Activated T-cell treated with anti-CD3 and anti-CD28 coated beads, Interleukin-2, amount 50 U/mL, for 1 hour (primary cell): ENCODE data around the gene MCTP1.
"Not testable (repeated sequence)": the region's sequence is repeated elsewhere in the genome, so short reads cannot be mapped to it uniquely, and the experiment has no call there.

Experiments used
- DNase-seq: peaks from one replicate; pipeline ENCODE4 v3.0.0-alpha.2; 2020

Gene MCTP1

DNA sequence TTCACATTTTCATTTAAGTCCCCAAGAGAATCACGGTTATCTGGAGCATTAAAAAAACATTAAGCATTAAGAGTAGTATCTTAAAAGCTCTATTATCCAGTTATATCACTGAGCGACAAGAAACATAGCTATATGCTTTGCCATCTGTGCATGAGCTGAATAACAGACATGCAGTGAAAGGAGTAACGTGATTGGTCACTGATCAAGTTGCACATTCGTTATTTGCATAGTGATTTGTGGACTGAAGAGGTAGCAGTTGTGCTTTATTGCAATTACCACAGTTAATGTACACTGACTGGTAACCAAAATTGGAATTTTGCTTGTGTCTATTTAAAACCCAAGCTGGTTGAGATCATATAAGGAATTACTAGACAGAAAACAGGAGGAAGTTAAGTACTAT, 107.4 kb downstream of the MCTP1 start:
- no peak for DNase-seq

DNA sequence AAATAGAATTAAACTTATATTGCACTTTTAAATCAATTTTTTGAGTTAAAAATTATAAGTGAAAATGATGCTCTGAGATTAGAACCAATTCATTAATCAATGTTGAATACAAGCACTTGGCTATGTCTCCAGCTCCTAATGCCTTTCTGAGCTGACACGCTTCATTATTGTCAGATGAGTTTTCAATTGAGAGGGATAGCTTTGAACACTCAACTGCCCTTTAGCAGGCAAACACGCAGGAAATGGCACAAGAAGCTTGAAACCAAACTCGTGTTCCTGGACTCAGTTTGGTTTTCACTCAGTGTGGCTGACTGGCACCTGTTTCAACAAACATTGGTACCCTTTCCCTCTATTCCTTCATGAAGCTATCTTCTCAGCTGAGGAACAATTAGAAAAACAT, 109.8 kb downstream of the MCTP1 start:
- DNase-seq, result no peak

DNA sequence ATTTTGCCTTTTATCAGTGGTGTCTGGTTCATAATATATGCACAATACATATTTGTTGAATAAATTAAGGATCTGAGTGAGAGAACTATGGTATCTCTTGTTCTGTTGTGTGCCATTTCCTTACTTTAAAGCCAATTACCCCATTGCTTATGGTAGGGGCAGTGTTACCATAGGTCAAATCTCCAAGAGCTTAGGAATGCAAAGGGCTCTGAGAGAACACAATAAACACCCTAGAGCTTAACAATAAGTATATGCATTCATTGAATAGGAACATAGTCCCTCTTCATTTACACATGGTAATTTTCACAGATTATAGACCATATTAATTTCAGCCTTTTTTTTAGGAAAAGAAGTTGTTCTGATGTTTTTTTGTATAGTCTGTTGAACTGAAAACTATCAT, 112.2 kb downstream of the MCTP1 start:
- DNase-seq, result no peak

DNA sequence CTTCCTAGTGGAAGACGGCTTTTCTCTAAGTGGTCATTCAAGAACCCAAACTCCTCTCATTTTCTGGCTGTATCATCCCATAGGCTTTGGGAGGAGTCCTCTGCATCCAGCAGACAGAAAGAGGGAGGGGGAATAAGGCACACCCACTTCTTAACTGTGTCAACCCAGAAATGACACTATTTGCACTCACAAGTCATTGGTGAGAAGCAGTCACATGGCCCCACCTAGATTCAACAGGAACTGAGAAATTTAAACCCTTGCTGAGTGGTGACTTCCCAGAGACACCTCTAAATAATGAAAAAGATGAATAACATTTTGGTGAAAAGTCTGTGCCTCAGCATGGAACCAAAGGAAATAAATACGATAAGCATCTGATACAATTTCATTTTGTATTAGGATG, 120.0 kb downstream of the MCTP1 start:
- DNase-seq, result no peak

DNA sequence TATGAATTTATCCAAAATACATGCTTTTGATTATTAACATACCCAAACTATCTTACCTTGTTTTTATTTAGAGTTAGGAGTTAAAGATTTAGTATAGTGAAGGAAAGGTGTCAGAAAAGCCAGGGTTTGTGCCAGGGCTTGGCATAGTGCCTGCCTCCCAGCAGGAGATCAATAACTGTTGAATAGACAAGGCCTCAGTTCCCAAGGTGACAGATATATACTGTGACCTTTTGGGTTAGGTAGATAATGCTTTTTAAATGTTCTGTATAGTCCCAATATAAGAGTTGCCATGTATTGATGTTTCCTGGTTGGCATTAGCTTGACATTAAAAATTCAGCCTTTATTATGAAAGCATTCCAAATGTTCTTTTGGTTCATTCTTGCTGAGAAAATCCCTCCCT, 121.8 kb downstream of the MCTP1 start:
- DNase-seq, result no peak

DNA sequence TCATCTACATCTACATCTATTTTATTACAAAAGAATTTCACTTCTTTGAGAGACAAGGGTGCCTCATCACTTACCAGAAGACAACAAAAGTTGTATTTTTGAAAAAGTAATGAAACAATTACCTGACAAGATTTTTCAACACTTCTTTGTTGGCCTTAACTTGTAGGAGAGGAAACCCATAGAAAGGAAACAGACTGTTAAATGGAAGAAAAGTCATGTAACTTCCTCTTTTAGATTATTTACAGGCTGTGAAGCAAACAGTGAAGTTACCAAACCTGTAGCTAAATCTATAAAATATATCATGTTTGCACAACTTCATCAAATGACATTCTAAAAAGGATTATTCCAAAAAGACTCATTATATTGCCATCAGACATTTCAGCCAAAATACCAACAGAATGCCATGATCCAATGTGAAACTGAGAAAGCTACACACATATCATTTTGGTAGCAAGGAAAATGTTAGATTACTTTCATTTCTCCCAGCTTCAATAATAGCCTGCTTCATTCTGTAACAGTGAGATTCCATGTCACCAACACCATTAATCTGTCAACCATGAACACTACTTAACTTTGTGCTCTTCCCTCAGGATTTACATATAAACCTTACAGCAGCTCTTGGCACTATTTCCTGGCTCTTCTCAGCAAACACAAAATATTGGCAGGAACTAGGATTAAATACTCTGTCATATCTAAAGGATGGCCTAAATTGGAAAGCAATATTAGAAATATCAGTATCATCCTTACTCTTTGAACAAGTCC, 122.5 kb downstream of the MCTP1 start:
- DNase-seq, result no peak

DNA sequence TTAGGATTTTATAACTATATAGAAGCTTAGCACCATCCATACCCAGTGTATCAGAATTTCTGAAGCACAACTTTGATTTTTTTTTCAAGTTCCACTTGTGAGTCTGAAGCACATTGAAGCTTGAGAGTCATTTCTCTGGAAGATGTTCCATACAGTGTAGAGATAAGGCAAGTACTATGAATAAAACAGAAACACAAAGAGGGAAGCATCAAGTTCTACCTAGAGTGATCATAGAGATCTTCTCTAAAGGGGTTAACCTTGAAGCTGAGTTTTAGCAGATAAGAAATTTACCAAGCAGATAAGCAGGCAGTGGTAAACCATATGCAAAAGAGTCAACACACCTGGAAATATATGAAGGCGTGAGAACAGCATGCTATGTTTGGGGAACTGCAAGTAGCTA, 125.3 kb downstream of the MCTP1 start:
- no peak for DNase-seq

DNA sequence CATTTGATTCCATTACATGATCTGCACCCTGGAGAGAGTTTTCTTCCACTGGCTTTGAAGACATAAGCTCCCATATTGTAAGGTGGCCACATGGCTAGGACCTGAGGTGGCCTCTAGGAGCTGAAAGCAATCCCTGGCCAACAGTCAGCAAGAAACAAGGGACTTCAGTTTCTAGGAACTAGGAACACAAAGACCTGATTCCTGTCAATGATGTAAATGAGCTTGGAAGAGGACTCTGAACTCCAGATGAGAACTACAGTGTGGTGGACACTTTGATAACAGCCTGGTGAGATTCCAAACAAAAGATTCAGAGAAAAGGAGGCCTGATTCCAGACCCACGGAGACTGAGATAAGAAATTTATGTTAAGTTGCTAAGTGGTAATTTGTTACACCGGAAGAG, 129.0 kb downstream of the MCTP1 start:
- no peak for DNase-seq

DNA sequence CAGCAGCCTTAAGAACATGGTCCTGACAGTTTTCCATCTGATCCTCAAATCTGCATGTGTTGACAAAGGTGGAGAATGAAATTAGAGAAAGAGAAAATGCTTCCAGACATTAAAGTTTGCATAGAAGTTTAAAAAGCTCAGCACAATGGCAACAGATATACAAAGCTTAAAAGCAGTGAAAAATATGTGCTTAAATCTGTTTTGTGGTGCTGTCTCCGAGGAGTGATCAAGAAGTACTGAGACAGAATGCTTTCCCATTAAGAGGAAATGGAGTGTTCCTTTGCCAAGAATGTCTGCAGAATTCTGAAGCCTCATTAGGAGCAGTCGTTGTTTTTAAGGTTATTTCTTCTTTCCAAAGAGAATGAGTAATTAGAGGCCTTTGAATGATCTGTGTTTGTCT, 131.4 kb downstream of the MCTP1 start:
- DNase-seq, result no peak

DNA sequence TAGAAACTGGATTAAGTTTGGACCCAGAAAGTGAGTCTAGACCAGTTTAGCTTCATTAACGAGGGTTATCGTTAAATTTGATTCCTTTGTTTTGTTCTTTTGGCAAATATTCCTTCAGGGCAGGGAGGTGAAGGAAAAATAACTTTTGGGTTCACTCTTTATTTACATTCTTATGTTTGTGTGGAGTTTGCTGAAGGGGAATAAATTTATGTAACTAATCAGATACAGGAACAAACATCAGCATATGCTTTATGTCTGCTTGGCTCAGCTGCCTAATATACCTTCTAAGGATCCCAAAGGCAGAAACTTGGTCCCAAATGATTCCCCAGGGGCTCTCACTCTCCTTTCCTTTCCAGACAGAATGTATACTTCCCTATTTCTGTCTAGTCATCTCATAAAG, 132.4 kb downstream of the MCTP1 start:
- DNase-seq, result no peak

DNA sequence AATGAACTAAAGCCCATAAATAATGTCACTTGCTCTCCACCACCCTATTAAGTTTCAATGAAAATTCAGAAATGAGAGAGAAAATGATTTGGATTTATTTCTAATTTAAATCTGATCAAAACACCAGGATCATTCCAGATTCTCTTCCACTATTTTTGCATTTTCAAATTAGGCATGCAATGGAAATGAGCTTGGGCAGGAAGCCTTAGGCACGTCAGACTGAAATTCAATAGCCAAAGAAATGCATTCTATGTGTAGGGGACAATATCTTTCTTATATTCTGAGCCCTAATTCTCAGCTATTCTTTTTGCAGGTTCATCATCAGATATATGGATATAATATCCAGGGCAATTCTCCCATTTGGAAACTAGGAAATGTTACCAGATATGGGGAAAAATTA, 132.8 kb downstream of the MCTP1 start:
- no peak for DNase-seq

DNA sequence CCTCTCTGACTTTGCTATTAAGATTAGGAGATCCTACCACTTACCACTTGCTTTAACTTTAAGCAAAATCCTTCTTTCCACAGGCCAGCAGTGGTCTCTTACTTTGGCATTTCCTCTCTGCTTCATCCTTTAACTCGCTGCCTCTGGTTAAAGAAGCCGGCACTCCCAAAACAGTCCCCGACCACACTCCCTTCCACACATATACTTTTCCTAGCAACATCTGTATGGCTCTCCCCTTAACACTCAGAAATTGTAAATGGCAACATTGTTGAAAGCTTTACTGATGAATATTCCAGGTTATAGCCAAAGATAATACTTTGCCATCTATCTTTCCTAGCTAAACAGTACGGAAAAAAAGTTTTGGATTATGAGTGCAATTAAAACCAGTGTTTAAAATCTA, 133.2 kb downstream of the MCTP1 start:
- no peak for DNase-seq

DNA sequence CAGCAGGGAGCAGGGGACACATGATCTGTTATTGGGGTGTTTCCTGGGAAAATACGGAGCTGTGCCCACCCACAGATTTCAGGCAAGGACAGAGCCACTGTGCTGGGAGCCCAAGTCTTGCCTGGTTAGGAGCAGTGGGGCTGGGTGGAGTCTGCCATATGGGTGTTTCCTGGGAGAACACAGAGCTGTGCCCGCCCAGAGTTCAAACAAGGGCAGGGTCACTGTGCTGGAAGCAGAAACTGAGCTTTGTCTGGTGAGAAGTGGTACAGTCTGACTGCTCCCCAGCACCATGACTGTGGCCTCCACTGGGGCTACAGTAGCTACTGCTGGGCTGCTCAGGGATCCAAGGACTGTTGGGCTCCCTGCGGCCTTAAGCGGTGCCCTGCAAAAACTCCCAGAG, 135.5 kb downstream of the MCTP1 start:
- DNase-seq, result no peak

DNA sequence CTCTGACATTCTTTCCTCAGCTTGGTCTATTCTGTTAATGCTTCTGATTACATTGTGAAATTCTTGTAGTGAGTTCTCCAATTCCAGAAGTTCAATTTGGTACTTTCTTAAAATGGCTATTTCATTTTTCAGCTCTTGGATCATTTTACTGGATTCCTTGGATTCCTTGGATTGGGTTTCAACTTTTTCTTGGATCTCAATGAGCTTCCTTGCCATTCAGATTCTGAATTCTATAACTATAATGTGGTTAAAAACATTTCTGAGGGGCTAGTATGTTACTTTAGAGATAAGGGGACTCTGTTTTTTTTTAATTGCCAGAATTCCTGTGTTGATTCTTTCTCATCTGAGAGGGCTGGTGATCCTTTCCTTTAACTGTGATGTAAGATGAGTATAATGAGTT, 136.4 kb downstream of the MCTP1 start:
- no peak for DNase-seq

DNA sequence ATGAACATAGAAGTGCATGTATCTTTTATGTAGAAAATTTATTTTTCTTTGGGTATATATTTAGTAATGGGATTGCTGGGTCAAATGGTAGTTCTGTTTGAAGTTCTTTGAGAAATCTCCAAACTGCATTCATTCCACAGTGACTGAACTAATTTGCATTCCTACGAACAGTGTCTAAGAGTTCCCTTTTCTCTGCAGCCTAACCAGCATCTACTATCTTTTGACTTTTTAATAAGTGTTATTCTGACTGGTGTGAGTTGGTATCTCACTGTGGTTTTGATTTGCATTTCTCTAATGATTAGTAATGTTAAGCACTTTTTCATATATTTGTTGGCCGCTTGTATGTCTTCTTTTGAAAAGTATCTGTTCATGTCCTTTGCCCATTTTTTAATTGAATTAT, 141.0 kb downstream of the MCTP1 start:
- DNase-seq, result not testable (repeated sequence)

DNA sequence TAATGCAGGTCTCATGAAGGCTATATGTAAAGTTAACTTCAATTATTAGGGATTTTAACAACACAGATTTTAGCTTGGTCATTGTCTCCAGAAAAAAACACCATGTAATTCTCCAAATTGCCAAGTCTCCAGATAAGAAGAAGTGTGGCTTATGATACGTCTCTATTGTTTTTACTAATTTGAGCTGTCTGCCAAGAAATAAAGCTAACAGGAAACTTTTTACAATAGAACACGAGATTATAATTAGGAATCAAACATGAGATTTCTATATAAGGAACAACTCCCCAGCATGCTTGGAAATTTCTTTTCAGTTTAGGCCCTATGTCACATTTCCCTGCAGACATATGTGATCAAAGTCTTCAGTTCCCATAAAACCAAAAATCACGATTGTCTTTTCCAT, 142.7 kb downstream of the MCTP1 start:
- DNase-seq, result no peak

DNA sequence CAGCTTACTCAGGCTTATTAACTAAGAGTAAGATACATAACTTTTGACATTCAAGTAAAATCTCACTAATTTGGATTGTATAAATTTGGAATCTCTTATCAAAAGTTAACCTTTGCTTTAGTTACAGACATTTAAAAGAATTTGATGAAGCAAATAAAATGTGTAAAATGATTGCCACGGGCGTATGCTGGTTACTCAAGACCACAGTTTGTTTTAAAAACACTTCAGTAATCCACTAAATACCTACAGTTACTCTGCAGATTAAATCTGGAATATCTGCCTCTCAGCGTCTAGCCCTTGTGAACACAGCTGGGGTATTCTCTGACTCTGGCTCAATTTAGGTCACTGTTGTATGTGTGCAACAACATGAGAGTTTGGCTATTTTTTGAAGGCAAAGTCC, 143.8 kb downstream of the MCTP1 start:
- no peak for DNase-seq

DNA sequence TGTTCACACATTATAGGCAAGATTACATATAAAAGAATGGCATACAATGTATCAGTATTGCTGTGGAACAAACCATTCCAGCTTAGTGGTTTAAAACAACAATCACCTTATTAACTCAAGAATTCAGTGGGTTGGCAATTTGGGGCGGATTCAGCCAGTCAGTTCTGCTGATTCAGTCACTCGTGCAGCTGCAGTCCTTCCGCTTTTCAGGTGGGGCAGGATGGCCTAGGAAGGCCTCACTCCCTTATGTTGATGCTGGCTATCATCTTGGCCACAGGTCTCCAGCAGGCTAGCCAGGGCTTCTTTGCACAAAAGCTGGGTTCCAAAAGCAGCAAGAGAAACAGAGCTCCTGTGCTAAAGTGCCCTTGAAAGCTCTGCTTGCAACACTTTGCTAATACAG, 150.6 kb downstream of the MCTP1 start:
- DNase-seq, result no peak

DNA sequence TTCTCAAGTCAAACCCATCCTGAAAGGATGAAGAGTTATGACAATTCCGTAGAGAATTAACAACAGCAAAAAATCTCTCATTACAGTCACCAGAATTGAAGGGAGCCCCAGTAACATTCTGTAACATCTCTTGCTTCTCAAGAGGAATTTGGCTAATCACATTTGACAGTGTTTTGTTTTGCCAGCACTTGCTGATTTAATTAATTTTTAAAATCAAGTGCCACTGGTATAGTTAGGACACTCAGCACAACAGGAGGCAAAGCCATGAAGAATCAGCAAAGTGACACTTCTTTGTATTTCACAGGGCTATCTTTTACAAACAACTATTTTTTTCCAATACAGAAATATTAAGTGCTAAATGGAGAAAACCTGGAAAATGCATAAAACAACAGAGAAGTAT, 152.8 kb downstream of the MCTP1 start:
- no peak for DNase-seq

DNA sequence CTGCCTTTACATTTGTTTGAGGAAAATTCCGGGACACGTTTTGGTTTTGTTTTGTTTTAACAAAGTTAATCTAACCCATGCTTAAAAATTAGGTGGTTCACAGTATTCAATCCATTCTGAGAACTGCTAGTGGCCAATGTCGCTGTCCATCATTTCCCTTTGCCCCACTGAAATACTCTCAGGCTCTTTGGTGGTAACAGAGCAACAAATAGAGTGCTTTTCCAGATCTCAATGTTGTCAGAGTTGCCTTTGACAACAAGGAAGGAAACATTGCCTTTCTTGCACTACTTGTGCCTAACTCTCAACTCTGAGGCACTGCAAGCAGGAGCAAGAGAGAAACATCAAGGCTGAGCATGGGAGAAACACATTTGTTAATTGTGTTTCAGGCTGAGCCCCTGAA, 154.0 kb downstream of the MCTP1 start:
- no peak for DNase-seq

DNA sequence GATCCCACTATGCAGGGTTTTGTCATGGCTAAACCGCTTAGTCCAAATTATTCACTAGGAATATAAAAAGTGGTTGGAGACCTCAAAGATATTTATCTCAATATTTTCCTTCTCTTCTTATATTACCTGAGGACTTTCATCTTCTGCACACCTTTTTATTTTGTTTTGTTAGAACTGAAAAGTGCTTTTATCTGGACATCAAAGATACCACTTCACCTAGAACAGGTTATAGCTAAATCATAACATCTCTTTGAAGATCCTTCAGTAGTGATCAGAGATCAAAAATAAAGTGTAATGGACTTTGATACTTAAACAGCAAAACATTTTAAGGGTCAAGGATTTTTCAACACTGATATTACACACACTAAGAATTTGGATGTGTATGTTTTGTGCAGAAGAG, 160.2 kb downstream of the MCTP1 start:
- DNase-seq, result no peak

DNA sequence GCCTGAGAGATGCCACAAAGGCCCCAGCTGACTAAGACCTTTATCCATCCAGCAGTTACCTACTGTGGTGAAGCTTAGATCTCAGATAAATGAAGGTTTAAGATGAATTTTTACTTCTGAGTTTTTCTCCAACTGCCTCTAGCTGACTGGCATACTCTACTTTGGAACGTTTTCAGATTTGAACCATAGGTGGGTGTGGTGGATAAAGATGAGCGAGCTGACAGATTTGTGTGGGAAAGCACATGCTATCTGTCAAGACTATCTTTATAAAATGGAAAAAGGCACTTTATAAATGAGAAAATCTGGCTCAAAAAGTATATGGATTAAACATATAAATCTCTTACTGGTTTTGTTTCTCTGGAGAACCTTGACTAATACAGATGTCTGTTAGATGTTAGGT, 160.8 kb downstream of the MCTP1 start:
- DNase-seq, result no peak

DNA sequence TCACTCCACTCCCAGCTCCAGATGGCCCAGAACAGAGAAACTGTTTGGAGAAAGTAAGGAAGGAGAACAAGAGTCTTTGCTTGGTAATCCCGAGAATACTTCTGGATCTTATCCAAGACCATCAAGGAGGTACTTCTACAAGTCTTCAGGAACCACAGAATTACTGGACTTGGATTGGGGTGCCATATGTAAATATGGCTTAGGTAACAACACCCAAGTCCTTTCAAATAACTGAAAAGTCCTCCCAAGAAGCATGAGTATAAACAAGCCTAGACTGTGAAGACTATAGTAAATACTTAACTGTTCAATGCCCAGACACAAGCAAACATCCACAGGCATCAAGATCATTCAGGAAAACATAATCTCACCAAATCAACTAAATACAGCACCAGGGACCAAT, 170.0 kb downstream of the MCTP1 start:
- no peak for DNase-seq

DNA sequence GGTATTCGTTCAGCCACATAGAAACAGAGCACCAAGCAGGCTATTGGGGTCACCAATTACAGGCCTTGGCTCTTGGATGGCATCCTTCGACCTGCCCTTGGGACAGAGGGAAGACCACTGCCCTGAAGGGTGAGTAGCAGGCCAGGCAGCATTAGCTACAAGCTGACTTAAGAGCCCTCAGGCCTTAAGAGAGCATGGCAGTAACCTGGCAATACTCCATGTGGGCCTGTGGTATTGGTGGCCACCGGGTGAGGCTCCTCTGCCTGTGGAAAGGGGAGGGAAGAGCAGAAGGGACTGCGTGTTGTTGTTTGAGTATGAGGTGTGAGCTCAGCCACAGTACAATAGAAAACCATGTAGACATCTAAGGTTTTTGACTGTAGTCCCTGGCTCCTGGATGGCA, 170.6 kb downstream of the MCTP1 start:
- DNase-seq, result no peak

DNA sequence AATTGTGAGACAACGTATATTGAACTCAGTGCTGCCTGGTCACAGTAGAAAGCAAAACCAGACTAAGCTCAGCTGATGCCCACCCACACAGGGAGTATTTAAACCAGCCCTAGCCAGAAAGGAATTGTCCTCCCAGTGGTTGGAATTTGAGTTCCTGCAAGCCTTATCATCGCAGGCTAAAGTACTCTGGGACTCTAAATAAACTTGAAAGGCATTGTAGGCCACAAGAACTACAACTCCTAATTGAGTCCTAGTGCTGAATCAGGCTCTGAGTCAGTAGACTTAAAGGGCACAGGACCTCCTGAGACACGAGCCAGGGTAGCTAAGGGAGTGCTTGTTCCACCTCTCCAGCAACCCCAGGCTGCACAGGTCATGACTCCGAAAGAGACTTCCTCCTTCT, 171.4 kb downstream of the MCTP1 start:
- DNase-seq, result no peak

DNA sequence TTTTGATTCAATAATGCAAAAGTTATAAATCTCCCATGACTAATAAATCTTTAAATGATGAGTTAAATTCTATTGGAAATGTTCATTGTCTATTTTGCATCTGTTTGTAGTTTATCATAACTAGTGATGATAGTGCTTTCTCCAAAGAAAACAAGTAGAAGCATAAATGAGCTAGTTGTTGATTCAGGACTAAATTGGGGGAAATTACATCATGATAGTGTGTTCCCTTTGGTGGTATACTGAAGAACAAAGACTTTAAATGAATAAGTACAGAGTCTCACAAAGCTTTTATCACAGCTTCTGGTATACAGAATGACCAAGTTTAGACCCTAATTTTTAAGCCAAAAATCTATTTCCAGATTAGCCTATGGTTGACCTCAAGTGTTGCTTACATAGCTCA, 173.8 kb downstream of the MCTP1 start:
- no peak for DNase-seq
